K562 (cell line): ENCODE data around the gene SH3BP2. TPM values are rescaled to one million over a fixed set of nuclear protein-coding genes. Genes with fewer than 3 reads are reported as not detected.

Experiments
- ATAC-seq: fragments of 200-7000 bp; cut with Tn5 transposase; 3 replicates; pipeline ENCODE4 v1.9.1; 2020; ENCODE audit warnings: moderate library complexity
- BruUV-seq: library from RNA; stranded (reverse); fragments of 400-500 nt; replicated peaks from 2 replicates; lab custom pipeline; 2021; lab: Mats Ljungman, UMichigan
- CTCF ChIA-PET: fragments of 300-600 bp; formaldehyde crosslinking; extraction: SDS; loops from one replicate; lab custom pipeline; 2021; ENCODE audit warnings: low intra/inter-chr PET ratio; lab: Yijun Ruan, JAX
- POLR2A ChIA-PET: fragments of 300-600, 350-650 bp; sonication (Branson Sonifier 250); formaldehyde crosslinking; extraction: SDS; loops from one replicate; lab custom pipeline; 2021; ENCODE audit warnings: antibody characterized with exemption, inconsistent platforms; lab: Yijun Ruan, JAX
- DNase-seq, 4 experiments: peaks; one replicate each; pipeline versions ENCODE4 v3.0.0 to v3.0.0-alpha.2; 2011 to 2018; ENCODE audit warnings: low spot score in 3 of 4, mixed read lengths in 3 of 4; ENCODE audit errors: extremely low read depth in 1 of 4
- FAIRE-seq: peaks from 2 replicates; lab custom pipeline; 2011; peaks lifted over from hg19 to GRCh38; lab: Jason Lieb, UNC
- H2AFZ ChIP-seq: 2 replicates; pipeline ENCODE4 v1.6.0; 2011; ENCODE audit warnings: low read depth, low read length, control low read depth, inconsistent platforms
- H3K27ac ChIP-seq: fragments of 200-600 bp; 3 replicates; pipeline ENCODE4 v1.8.0; 2011; ENCODE audit warnings: low read depth, mild to moderate bottlenecking, control low read depth, inconsistent platforms, low read length, moderate library complexity, mixed read lengths; ENCODE audit errors: extremely low read depth
- H3K27me3 ChIP-seq, 2 experiments: fragments of 300-600 bp in 1 of 2; 2 replicates in 1 of 2; 3 replicates in 1 of 2; pipeline versions ENCODE4 v1.6.0 to v1.8.0; 2011; ENCODE audit warnings: inconsistent platforms in 2 of 2, low read length in 2 of 2, mild to moderate bottlenecking in 1 of 2, mixed read lengths in 1 of 2, moderate library complexity in 1 of 2; ENCODE audit not compliant: control insufficient read depth in 2 of 2, insufficient read depth in 2 of 2
- H3K36me3 ChIP-seq: fragments of 300-600 bp; 3 replicates; pipeline ENCODE4 v1.8.0; 2011; ENCODE audit warnings: mild to moderate bottlenecking, low read length, inconsistent platforms; ENCODE audit not compliant: control insufficient read depth, insufficient read depth
- H3K4me1 ChIP-seq, 2 experiments: fragments of 200-600 bp in 1 of 2; replicated peaks in 1 of 2; 2 replicates in 1 of 2; 3 replicates in 1 of 2; pipeline versions ENCODE4 v1.5.1 to v1.8.0; 2011; ENCODE audit warnings: inconsistent platforms in 2 of 2, low read length in 2 of 2, mild to moderate bottlenecking in 1 of 2, mixed read lengths in 1 of 2, moderate library complexity in 1 of 2; ENCODE audit not compliant: control insufficient read depth in 2 of 2, insufficient read depth in 2 of 2
- H3K4me2 ChIP-seq: 2 replicates; pipeline ENCODE4 v1.6.1; 2011; ENCODE audit warnings: low read length, control low read depth, inconsistent platforms, mixed read lengths; ENCODE audit not compliant: insufficient read depth
- H3K4me3 ChIP-seq: fragments of 200-600 bp; sonication (generic), shearing (Covaris generic); 2 replicates; pipeline ENCODE4 v1.5.1; 2016; ENCODE audit warnings: control low read depth, inconsistent platforms
- H3K79me2 ChIP-seq: fragments of 200-600 bp; 3 replicates; pipeline ENCODE4 v1.8.0; 2011; ENCODE audit warnings: low read length, inconsistent platforms; ENCODE audit not compliant: control insufficient read depth, insufficient read depth
- H3K9ac ChIP-seq, 2 experiments: 2 replicates each; pipeline versions ENCODE4 v1.6.0 to v1.6.1; 2011; ENCODE audit warnings: low read depth in 2 of 2, low read length in 2 of 2, control low read depth in 1 of 2, inconsistent platforms in 1 of 2, mild to moderate bottlenecking in 1 of 2, mixed read lengths in 1 of 2; ENCODE audit not compliant: insufficient read depth in 1 of 2
- H3K9me1 ChIP-seq: one replicate; pipeline ENCODE4 v1.6.0; 2011; ENCODE audit warnings: inconsistent platforms, mild to moderate bottlenecking, low read length, moderate library complexity; ENCODE audit not compliant: control insufficient read depth, insufficient read depth
- H3K9me3 ChIP-seq: replicated peaks from 2 replicates; pipeline ENCODE4 v1.5.1; 2011; ENCODE audit warnings: low read depth, low read length, inconsistent platforms; ENCODE audit not compliant: control insufficient read depth, insufficient read depth
- H4K20me1 ChIP-seq: replicated peaks from 2 replicates; pipeline ENCODE4 v1.6.1; 2011; ENCODE audit warnings: low read length, inconsistent platforms, mixed read lengths; ENCODE audit not compliant: control insufficient read depth, insufficient read depth
- CBFA2T3 ChIP-seq: fragments of 450-650 bp; IDR thresholded peaks from 2 replicates; pipeline ENCODE4 v1.6.1; 2017
- MTF1 ChIP-seq: fragments of 250-450 bp; sonication (Bioruptor Pico); IDR thresholded peaks from 2 replicates; pipeline ENCODE4 v1.9.0; 2021; ENCODE audit warnings: moderate library complexity, mild to moderate bottlenecking, inconsistent platforms, borderline replicate concordance
- MYC ChIP-seq, 2 experiments: fragments of 250-450 bp in 1 of 2; sonication (Bioruptor Pico) in 1 of 2; IDR thresholded peaks; 2 replicates each; pipeline versions ENCODE4 v1.5.1 to v1.6.1; 2012 to 2021; ENCODE audit warnings: low read depth in 2 of 2, borderline replicate concordance in 1 of 2, improper control_type of control experiment in 1 of 2, low read length in 1 of 2, mild to moderate bottlenecking in 1 of 2, moderate library complexity in 1 of 2
- PHB ChIP-seq: fragments of 250-450 bp; sonication (Bioruptor Pico); IDR thresholded peaks from 2 replicates; pipeline ENCODE4 v1.5.0; 2021
- ZBTB12 ChIP-seq: fragments of 250-450 bp; sonication (Bioruptor Pico); IDR thresholded peaks from 2 replicates; pipeline ENCODE4 v1.4.0; 2020
- ZKSCAN1 ChIP-seq: fragments of 150-350 bp; IDR thresholded peaks from 2 replicates; pipeline ENCODE4 v1.6.1; 2016; ENCODE audit warnings: low read depth, low read length
- WGBS: fragments of 100-300 bp; shearing (Covaris generic); methylation state at CpG from one replicate; pipeline ENCODE4 v1.1.6; 2016; ENCODE audit warnings: low coverage, mixed read lengths; ENCODE audit not compliant: insufficient coverage; ENCODE audit errors: missing lambda C conversion rate; 5-methylcytosine and 5-hydroxymethylcytosine counted together
- in situ Hi-C: fragments of 300-500 bp; cut with MboI; formaldehyde crosslinking; loops from 4 replicates; pipeline ENCODE4 v1.15.0; 2018; ENCODE audit warnings: inconsistent platforms, mixed read lengths
- intact Hi-C: fragments of 100-400 bp; cut with micrococcal nuclease; formaldehyde crosslinking; loops from 2 replicates; pipeline ENCODE4 v1.14.2; 2022
- polyA plus RNA-seq, 8 experiments: library from polyadenylated mRNA; depleted of rRNA in 4 of 8; stranded (reverse) in 5 of 8; unstranded in 3 of 8; fragments of >200 nt; fragmentation: Nextera tagmentation in 2 of 8; fragmentation: Illumina TruSeq in 1 of 8; extraction: Ambion mirVana in 2 of 8; extraction: Trizol in 1 of 8; gene quantifications; 2 replicates each; pipeline versions ENCODE4 v1.2.1 to v1.2.3, GENCODE V29; 2011 to 2014; ENCODE audit warnings: inconsistent platforms in 1 of 8, missing spikeins in 1 of 8
- total RNA-seq, 7 experiments: library from RNA; depleted of rRNA in 6 of 7; stranded (reverse); fragments of >200 nt in 6 of 7; fragmentation: Illumina TruSeq in 2 of 7; extraction: Trizol in 2 of 7; gene quantifications; 2 replicates each; pipeline versions ENCODE4 v1.2.1 to v1.2.3, GENCODE V29; 2011 to 2021; ENCODE audit warnings: low replicate concordance in 1 of 7
- TF ChIP-seq, protein P1 (sequence below): fragments of 250-450 bp; sonication (Bioruptor Pico); IDR thresholded peaks from 2 replicates; pipeline ENCODE4 v1.9.0; 2021; ENCODE audit warnings: mild to moderate bottlenecking

Gene SH3BP2
- total and polyA plus RNA-seq, 9 of the 15 experiments (the other 6 are each of a cell fraction or from before 2014, with no cell fraction given), result 0.34 to 16.0 (median 5.1) TPM

DNA sequence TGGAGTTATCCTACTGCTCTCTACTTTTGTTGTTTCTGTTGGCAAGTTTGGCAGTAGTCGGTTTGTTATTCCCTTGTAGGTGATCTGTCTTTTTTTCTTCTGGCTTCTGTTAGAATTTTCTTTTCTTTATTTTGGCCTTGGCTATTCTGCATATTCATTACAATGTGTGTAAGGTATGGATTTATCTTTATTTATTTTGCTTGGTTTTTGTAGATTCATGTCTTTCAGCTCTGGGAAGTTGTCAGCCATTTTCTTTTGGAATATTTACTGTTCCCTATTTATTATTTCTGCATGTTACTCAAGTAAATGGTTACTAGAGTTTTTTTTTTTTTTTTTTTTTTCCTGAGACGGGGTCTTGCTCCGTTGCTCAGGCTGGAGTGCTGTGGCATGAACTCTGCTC lies 63.4 kb downstream of the SH3BP2 start (continued):
- TF ChIP-seq, protein P1, sequence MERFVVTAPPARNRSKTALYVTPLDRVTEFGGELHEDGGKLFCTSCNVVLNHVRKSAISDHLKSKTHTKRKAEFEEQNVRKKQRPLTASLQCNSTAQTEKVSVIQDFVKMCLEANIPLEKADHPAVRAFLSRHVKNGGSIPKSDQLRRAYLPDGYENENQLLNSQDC (CRISPR knock-in tag), result no peak
- TF ChIP-seq MYC (IDR thresholded peaks at IDR 0.05; ENCODE audit: low read depth, low read length), result no peak
- no peak for TF ChIP-seq MYC (CRISPR knock-in tag; IDR thresholded peaks at IDR 0.05; ENCODE audit: borderline replicate concordance, low read depth)
- no peak for TF ChIP-seq PHB (CRISPR knock-in tag)
- no peak for TF ChIP-seq ZKSCAN1

- H3K4me3 ChIP-seq, result no peak overlapping the region
- peaks cover 92% of the 10 kb centered on the region for H3K79me2 ChIP-seq
- POLR2A ChIA-PET, result interaction anchor here (0.7 to 1.4 kb wide), 3 partner anchors 13 to 42 kb away, joined by 3 to 4 read pairs (median 3); no protein-coding TSS in a partner anchor
- no TSS peak for BruUV-seq
- TF ChIP-seq ZBTB12 (CRISPR knock-in tag), result no peak
- no peak for TF ChIP-seq CBFA2T3
- no peak for TF ChIP-seq MTF1
- H3K9me1 ChIP-seq, result no peaks in the 10 kb centered on the region
- H2AFZ ChIP-seq, result no peak overlapping the region
- H3K4me2 ChIP-seq, result no peak overlapping the region
- FAIRE-seq (no peak), ATAC-seq (no peak), DNase-seq (no peak)
- H3K9ac ChIP-seq, result no peak overlapping the region
- in situ Hi-C loops (no loop called here), intact Hi-C loops (no loop called here)
- 93% methylated on average over 5 of the region's 5 CpGs for WGBS
- no peak overlapping the region for H3K27ac ChIP-seq
- CTCF ChIA-PET, result no interaction called here
- peaks cover 27% of the 10 kb centered on the region for H4K20me1 ChIP-seq
- H3K36me3 ChIP-seq, result peaks cover 23% of the 10 kb centered on the region
- no peaks in the 10 kb centered on the region for H3K27me3 ChIP-seq
- peaks cover 19 to 34% of the 10 kb centered on the region in 2 experiments for H3K4me1 ChIP-seq
- H3K9me3 ChIP-seq, result no peaks in the 10 kb centered on the region
These were observed 64.6 kb downstream of the SH3BP2 start for GRCh38 chr4:2857349-2857927.
